Renal cortex interstitium (tissue), 11 donors: ENCODE data around the gene ZBTB46. TPM values are rescaled to one million over a fixed set of nuclear protein-coding genes. Genes with fewer than 3 reads are reported as not detected.
A peak's percentile ranks its signal among the peaks of the same experiment; 100 is the strongest.

Experiments
- DNase-seq, 11 donors: peaks; one replicate each; pipeline ENCODE4 v3.0.0-alpha.2; 2013; ENCODE audit warnings: low read depth in 9 of 11, low spot score in 4 of 11; ENCODE audit errors: extremely low read depth in 1 of 11
- polyA plus RNA-seq, 3 donors: library from polyadenylated mRNA; unstranded; fragments of 120-200 nt; gene quantifications; one replicate each; pipeline ENCODE4 v1.2.1, GENCODE V29; 2013; ENCODE audit not compliant: insufficient read length in 3 of 3

ZBTB46 gene
- polyA plus RNA-seq, 3 donors = 15.5 to 20.0 (median 19.2) TPM

DNA sequence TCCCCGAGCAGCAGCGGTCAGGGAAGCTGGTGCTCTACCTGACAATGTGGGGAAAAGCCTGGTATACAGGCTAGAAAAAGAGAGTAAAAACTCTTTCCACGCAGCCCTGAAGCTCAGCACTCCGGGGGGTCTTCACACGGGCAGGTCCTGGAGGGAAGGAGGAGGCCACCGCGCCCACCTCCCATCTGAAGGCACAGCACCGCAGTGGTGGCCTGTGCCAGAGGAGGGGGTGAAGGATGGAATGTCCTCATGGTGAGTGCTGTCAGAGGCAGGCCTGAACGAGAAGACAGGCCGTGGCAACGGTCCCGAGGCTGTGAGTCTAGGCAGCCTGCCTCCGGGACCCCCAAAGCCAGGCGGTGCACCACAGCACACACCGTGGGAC, 85.6 kb downstream of the ZBTB46 start:
- DNase-seq = no peak

DNA sequence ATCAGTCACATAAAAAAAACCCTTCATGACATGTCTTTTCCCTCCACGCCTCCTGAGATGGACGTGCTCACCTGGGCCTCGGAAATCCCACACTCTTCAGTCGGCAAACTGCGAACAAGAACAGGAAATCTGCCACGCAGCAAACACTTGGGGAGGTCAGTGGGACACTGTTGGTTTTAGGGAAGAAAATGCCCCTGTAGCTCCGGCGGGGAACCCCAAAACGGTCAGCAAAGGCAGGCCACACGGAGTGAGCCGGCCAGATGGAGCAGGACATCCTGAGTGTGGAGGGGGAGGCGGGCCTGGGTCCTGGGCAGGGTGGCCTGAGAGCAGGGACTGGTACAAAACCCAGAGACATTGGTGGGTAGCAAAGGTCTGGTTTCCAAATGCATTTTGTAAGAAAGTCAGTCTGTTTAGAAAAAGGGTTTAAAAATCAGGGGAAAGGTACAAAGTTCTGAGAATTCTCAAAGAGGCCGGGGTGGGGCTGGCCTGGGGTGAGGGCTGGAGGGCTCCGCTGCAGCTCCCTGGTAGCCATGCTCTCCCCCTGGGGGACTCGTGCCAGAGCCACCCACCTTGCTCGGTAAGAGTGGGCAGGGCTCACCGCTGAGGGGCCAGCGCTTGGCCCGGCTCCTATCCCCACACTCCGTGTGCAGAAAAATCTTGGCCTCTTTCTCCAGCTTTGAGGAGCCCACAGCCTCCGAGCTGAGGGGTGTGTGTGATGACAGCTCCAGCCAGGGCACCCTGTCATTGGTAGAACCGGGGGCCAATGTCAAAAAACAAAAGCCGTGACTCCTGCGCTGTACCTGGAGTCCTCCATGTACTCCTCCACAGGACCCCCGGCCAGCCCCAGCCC, 86.3 kb downstream of the ZBTB46 start:
- no peak for DNase-seq

DNA sequence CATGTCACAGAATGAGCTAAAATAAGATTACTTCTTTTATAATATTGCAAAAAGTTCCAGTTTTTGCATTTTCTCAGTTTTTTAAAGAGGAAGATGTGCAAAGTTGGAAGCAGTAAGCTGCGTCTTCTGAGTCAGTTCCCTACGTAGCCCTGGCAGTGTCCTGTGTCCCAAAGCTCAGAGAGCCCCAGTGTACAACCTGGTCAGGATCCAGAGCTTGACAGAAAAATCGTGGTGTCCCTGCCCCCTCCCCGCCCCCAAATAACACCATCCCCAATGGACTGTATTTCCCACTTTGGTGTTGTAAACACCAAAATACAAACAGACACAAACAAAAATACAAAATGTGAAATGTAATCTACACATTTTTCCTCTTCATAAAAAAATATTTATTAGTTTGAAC, 86.9 kb downstream of the ZBTB46 start:
- DNase-seq = no peak

DNA sequence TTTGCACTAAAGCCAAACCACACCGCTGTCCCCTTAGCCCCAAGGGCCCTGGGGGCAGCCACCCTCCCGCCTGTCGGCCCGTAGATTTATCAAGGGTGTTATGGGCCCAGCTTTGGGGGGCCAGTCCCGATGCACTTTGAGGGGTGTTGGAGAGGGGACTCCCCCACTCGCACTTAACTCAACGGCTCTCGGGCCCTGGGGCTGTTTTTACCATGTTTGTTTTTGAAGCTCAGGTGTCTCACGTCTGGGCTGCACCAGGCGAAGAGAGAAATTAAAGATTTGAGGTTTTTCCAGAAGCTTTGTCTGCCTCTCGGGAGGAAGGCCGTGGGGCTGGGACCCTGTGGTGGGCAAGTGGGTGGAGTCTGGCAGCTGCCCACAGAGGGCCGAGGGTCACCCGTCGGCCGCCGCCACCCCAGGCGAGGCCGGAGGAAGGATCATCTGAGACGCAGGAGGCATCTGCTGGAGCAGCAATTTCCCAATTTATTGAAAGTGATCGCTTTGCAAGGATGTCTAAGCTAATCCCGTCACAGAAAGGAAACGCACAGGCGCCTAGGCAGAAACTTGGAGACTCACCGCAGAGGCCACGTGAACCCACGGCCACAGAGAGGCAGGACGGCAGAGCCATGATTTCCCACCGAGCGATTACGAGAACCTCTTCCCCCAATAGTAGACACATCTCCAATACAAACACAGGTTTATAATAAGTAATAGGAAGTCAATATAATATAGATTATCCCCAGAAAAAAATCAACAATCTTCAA, 87.7 kb downstream of the ZBTB46 start:
- no peak for DNase-seq

DNA sequence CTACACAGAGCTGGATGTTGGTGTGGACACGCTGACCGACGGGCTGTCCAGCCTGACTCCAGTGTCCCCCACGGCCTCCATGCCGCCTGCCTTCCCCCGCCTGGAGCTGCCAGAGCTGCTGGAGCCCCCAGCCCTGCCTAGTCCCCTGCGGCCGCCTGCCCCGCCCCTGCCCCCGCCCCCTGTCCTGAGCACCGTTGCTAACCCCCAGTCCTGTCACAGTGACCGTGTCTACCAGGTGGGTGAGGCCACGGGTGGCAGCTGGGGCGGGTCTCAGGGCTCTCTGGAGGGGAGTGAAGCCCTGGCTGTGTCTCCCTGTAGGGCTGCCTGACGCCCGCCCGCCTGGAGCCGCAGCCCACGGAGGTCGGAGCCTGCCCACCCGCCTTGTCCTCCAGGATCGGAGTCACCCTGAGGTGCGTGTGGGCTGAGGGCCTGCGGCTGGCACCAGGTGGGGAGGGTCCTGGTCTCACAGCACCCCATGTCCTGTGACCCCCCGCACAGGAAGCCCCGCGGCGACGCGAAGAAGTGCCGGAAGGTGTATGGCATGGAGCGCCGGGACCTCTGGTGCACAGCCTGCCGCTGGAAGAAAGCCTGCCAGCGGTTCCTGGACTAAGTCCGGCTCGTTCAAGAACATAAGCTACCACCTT, 88.6 kb downstream of the ZBTB46 start:
- no peak for DNase-seq

DNA sequence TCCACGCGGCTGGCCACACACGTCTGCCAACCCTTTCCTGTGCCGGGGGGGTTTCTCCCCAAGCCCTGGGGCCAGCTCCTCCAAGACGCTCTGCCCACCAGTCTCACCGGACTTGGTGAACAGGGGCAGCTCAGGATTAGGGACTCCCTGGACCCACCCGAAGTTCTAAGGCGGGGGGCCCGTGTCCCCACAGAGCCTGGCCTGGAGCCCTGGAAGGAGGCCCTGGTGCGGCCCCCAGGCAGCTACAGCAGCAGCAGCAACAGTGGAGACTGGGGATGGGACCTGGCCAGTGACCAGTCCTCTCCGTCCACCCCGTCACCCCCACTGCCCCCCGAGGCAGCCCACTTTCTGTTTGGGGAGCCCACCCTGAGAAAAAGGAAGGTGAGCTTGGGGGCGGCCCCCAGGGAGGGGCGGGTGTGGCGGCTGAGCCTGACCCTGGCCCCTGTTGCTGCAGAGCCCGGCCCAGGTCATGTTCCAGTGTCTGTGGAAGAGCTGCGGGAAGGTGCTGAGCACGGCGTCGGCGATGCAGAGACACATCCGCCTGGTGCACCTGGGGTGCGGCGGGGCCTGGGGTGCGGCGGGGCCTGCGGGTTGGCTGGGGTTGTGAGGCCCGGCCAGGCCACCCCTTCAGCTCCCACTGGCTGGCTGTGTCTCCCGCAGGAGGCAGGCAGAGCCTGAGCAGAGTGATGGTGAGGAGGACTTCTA, 89.2 kb downstream of the ZBTB46 start:
- no peak for DNase-seq

DNA sequence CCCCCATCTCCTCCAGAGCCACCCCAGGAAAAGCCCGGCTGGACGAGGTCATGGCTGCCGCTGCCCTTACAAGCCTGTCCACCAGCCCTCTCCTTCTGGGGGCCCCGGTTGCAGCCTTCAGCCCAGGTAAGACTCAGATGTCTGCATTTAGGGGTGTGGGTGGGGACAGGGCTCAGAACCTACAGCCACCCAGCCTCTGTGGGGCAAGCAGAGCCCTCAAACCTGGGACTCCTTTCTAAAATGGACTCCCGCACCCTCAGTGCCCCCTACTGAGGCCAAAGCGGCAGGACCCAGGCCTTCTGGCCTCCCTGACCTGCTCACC, 89.7 kb downstream of the ZBTB46 start:
- DNase-seq = no peak

DNA sequence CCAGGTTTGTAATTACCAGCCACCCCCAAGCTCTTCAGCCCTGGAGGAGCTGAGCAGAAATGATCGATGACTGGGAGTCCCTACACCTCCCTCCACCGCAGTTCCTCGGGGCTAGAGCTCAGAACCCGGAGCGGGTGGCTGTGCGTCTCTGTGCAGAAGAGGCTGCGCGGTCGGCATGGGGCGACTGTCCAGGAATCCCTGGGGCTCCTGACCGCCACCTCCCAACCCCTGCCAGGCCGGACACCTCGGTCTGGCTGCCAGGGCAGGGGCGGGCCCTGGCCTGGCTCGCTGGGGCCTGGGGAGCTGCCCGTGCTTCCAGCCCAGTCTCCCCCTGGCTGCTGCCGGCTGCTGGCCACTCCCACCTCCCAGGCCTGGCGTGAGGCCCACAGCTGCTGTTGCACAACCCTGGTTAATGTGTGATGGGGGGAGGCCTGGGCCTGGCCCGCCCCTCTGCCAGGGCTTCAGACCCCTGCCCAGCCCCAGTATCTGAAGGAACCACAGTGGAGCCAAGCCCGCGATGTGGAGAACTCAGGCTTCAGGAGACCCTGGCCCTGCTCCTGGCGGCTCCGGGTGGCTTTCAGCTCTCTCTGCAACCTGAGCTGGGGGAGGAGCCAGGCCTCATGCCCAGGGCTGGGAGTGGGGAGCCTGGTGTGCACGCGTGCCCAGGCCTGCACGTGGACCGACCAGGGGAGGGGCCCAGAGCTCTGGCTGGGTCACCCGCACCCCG, 90.3 kb downstream of the ZBTB46 start:
- peak; percentile 63 to 82 (median 76) for DNase-seq

DNA sequence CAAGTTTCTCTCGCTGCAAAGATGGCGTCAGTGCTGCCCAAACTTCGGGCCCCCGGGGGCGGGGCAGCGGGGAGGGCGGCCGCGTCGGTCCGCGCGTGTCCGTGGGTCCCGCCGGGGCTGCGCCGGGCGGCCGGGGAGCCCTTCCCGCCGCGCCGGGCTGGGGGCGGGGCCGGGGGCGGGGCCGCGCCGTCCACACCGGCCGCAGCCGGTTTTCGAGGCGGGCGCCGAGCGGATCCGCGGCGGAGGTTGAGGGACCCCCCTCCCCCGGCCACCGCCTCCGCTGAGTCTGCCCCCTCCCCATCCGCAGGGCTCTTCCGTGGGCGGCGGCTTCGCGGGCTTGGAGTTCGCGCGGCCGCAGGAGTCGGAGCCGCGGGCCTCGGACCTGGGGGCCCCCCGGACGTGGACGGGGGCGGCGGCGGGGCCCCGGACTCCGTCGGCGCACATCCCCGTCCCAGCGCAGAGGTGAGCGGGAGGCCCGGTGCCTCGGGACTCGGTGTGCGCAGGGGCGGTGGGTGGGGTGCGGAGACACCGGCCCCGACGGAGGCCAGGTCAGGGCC, 90.9 kb downstream of the ZBTB46 start:
- DNase-seq = peak in 6 of 11 donors; percentile 27 to 63 (median 34)

DNA sequence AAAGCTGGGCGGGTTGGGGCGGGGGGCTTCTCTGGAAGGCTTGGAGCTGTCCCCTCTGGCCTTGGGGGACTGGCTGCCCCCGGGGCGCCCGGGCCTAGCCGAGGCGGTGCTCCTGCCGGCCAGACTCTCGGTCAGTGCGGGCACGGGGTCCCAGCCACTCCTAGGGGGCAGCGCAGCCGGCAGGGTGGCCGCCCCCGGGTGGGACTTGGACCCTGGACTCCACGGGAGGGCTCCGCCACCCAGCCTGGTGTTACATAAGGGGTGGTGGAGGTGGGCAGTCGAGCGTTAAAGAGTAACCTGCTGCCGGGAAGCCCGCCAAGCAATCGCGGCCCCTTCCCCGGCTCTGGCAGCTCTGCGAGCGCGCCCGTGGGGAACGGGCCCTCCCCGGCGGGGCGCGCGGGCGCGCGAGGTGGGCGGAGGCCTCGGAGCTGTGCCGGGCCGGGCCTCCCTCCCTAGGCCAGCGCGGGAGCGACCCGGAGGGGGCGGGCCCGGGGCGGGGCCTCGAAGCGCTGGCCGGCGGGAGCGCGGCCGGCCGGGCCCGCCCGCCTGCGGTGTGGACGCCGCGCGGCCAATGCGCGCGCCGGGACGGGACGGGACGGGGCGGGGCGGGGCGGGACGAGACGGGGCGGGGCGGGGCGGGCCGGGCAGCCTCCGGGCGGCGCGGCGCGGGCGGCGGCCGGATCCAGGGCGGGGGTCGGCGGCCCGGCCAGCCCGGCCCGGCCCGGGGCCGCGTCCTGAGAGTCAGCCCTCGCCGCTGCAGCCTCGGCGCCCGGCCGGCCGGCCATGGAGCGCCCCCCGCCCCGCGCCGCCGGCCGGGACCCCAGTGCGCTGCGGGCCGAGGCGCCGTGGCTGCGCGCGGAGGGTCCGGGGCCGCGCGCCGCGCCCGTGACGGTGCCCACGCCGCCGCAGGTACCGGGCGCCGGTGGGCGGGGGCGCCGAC, 91.7 kb downstream of the ZBTB46 start, which contains the start of gene SLC2A4RG:
Gene SLC2A4RG, plus strand, starts transcription at position 647 of the 940 bp plus-strand sequence. Its CDS starts 137 bp downstream, at position 784.
- peak; percentile 52 to 87 (median 74) for DNase-seq

DNA sequence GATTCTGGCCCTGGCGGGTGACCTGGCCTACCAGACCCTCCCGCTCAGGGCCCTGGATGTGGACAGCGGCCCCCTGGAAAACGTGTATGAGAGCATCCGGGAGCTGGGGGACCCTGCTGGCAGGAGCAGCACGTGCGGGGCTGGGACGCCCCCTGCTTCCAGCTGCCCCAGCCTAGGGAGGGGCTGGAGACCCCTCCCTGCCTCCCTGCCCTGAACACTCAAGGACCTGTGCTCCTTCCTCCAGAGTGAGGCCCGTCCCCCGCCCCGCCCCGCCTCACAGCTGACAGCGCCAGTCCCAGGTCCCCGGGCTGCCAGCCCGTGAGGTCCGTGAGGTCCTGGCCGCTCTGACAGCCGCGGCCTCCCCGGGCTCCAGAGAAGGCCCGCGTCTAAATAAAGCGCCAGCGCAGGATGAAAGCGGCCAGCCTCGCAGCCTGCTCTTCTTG, 92.4 kb downstream of the ZBTB46 start:
- DNase-seq = peak in 6 of 11 donors; percentile 12 to 52 (median 40)

DNA sequence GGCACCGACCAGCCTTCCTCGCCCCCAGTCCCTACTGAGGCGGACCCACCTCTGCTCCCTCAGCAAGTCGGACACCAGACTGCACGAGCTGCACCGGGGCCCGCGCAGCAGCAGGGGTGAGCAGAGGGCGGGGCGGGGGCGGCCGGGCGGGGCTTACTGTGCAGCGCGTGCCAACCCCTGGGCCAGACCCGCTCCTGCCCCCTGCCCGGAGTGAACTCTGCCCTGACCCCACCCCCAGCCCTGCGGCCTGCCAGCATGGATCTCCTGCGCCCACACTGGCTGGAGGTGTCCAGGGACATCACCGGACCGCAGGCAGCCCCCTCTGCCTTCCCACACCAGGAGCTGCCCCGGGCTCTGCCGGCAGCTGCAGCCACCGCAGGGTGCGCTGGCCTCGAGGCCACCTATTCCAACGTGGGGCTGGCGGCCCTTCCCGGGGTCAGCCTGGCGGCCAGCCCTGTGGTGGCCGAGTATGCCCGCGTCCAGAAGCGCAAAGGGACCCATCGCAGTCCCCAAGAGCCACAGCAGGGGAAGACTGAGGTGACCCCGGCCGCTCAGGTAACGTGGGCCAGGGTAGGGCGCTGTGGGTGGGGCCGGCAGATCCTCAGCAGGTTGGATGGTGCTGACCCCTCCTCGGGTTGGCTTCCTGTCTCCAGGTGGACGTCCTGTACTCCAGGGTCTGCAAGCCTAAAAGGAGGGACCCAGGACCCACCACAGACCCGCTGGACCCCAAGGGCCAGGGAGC, 92.9 kb downstream of the ZBTB46 start:
- no peak for DNase-seq

DNA sequence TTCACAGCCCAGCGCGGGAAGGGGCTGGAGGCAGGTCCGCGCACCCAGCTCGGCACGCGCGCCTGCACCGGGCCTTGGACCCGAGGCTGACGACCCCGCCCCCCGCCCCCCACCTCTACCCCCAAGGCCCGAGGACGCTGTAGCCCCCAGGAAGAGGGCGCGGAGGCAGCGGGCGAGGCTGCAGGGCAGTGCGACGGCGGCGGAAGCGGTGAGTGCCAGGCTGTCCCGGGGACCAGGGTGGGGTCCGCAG, 93.4 kb downstream of the ZBTB46 start:
- DNase-seq = no peak

DNA sequence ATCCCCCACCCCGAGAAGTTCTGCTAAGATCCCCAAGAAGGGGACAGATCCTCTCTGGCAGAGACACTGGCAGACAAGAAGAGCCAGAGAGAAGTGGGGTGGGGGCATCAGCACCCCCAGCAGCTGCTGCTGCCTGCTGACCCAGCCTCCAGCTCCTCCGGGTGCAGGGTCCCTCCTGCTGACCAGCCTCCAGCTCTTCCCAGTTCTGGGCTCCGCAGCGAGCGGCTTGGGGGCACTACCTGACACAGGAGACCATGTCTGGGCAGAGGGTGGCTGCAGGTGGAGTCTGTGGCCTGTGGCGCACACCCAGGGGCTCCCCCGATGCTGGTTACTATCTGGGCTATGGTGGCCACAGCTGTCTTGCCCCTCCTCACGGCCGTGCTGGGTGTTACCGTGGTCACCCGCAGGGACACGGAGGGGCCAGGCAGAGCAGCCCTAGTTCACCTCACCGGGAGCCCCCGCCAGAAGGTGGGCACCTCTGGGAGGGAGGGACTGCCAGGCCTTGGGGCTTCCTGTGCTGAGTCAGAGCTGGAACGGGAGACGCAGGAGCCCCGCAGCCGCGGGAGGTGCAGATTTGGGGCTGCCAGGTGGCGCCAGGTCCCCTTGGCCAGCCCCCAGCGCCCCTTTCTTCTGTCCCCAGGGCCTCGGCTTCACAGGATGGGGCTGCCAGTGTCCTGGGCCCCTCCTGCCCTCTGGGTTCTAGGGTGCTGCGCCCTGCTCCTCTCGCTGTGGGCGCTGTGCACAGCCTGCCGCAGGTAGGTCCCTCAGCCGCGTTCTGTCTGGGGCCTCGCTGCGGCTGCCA, 94.0 kb downstream of the ZBTB46 start:
- no peak for DNase-seq

DNA sequence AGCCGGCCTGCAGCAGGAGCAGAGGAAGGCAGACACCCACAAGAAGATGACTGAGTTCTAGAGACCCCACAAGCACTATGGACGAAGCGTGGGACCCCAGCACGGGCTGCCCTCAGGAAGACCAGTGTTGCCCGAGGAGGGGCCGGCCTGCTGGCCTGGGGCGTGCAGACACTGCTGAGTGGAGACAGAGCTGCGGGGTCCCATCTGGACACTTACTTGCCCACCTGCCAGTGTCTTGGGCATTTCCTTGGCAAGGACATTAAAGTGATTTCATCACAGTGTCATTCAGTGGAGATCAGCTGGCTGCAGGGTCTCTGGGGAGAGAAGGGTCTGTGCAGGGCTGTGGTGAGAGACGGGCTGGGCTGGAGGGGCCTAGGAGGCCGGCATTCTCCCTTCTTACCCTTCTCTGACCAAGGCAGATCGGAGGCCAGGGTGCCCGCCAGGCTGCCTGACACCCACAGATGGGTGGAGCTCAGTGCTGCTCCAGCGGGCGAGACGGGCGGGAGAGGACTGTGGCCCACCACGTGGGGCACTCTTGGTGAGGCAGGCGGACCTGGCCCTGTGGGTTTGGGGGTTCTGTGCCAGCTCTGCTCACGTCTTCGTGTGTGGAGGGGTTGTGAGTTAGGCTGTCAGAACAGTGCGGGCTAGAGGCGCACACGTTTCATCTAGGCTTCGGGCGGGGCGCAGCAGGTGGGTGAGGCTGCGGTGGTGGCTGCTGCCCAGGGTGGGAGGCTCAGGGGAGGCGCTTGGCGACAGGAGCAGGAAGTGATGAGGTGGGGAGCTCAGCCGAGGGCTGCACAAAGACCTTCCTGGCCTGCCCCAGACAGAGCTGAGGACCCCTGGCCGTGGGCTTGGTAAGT, 95.0 kb downstream of the ZBTB46 start, which contains the start of gene LIME1:
Gene LIME1, plus strand, starts transcription at position 806 of the 860 bp plus-strand sequence. CDS start 886 bp downstream, outside the sequence.
- no peak for DNase-seq
